Central memory CD4-positive, alpha-beta T cell (primary cell): Measurements from ENCODE around the gene HAND2.

Experiments
- DNase-seq: peaks from one replicate; pipeline ENCODE4 v3.0.0; 2022

HAND2 gene

DNA sequence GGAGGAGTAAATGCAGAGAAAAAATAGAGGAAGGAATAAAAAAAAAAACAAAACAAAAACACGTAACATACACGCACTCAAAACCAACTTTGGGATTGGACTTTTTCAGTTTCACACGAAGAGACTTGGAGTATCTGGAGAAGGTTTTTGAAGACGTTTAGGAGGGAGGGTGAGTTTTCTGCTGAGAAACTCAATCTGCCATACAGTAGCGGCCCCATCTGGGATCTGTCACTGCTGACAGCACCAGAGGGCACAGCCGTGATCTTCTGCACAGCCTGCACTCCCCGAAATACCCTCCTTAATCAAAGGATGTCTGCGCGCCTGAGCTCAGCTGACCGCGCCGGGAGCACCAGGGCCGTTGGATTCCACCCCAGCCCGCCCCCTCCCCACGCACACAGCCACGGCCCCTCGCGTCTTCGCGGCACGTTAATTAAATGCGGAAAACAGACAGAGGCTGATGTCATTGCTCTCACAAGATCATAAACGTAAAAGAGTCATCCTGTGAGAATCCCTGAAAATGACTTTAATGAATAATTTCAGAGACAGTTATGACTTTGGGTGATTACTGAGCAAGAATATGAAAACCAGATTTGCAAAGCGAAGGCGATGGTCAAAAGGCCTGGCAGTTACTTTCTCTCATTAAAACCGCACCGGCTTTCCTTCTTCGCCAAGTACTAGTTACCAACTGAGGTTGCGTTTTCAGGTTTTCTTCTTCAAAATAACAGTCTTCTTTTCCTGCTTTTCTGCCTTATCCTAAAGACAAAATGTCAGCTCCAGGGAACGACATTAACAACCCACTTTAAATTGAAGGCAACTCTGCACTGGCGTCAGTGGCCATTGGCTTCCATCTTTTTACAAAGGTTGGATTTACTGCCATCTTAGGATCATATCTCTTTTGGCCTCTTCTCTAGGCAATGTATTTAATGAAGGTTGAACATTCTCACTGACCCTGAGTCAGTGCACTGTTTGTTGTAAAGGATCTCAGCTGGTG is 10.6 kb downstream of the HAND2 start:
- no peak for DNase-seq

DNA sequence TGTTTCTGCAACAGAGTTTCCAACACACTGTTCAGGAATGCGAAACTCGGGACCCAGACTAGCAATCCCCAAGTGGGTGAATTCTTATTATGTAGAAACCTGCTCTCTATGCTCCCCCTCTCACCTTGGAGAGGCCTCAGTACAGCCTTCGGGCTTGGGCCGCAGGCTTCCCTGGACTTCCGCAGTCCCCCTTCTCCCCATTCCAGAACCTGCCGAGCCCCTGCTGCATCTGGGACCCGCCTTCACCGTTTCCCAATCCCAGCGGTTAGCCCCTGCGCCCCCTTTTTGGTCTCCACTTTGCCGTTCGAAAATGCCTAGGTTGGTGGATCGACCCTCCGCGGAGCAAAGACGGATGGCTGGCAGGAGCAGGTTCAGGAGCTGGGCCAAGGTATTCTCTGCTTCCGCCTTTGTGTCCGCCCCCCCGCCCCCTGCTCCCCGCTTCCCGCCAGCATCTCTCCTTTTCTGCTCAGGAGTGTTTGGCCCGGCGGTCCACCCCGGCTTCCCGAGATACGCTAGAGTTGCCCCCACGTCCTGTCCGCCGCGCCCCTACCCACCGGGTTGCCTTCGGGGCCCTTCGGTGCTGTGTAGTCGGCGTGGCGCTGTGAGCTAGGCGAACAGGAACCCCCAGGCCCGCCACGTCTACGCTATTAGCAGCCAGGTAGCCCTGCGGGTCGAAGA is 11.5 kb downstream of the HAND2 start:
- DNase-seq, result no peak

DNA sequence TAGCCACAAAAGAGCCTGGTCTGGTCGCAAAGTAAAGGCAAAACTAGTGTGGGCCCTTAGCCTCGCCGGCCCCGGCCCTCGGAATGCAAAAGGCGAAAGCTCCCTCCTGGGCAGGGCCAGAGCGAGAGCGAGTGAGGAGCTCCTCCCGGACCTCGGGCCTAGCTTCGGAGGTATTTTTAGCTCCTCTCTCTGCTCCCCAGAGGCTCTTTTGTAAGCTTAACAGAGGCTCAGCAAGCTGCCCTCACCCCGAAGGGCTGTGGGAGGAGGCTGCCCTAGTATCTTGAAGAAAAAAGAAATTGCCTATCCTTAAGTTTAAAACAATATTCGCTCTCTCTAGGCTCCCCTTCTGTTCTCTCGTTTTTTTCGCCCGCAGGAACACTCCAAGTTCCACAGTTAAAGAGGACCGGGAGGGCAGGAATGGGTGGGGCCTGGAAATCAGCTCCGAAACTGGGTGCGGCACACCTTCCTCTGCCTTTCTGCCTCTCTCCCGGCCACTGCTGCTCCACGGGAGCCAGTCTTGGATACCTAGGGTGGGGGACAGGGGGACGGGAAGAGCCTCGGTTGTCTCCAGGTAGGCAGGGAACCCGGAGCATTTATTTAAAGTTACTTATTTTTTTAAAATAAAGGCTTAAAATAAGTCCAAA is 12.1 kb downstream of the HAND2 start:
- no peak for DNase-seq

DNA sequence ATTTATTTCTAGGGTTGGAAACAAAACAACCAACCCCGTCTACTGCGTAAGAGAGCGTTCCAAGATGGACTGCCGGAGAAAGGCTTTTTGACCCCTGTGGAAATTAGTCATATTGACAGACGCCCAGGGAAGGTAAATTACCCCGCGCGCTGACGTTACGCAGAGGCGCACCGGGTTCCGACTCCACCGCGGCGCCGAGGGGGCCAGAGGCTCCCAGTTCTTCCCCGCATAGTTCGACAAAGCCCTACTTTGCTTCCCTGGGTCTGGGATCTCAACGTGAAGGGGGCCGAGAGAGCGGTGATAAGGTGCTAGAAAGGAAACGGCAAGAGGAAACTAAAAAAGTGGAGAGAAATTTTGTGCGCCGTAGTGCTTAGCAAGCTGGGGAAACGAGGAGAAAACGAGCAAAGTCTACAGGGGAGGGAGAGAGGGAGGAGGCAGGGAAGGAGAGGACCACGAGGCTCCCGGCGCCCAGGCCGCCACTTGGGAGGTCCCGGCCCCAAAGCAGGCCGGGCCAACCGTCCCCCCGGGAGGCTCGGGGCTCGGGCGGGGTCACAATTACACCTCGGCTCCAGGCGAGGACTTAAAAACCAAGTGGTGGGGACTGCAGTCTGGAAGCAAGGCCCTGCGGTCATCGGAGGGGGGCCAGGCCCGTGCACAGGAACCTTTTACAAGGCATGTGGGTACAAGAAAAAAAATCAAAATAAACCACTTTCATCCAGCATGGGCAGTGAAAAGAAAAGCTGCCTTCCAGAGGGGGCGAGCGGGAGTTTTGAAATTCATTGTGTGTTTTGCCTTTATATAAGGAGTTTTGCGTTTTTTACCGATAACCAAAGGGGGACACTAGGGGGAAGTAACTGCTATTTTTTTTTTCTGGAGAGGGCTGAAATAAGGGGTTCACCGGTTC is 13.2 kb downstream of the HAND2 start:
- no peak for DNase-seq

DNA sequence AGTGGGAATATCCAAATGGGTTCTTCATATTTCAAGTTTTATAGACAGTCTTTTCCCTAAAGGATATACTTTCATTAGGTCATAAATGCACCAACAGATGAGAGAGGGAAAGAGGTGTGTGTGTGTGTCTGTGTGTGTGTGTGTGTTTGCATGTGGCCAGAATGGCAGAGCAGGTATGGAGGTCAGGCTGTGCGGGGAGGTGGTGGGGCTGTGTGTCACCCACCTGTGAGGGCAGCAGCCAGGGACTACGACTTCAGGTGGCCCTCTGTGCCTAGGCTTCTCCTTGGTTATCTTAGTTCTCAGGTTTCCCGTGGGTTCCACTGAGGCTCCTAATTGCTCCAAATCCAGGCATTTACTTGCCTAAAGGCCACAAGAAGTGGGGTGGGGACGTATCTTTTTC is 14.6 kb downstream of the HAND2 start:
- no peak for DNase-seq

DNA sequence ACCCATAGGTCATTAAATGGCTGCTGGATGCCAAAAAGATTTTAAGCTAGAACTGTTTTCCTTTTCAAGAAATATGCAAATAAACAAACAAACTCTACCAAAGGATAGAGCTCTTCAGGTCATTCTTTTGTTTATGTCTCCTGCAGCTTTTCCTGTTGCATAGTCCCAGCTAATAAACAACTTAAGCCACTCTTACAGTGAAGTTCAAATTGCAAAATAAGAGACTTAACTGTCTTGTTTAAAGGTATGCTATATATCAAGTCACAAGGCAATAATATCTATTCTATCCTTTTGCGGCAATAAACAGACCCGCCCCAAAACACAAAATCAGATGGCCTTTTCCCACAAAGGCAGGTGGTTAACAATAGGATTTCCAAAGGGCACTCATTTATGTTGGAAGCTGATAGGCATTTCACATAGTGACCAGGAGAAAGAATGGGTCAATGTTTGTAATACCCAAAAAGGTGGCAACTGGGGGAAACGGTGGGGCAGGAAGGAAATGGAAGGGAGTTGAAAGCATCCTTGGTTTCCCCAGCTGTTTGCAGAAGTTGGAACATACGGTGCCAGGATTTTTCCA is 15.3 kb downstream of the HAND2 start:
- no peak for DNase-seq

DNA sequence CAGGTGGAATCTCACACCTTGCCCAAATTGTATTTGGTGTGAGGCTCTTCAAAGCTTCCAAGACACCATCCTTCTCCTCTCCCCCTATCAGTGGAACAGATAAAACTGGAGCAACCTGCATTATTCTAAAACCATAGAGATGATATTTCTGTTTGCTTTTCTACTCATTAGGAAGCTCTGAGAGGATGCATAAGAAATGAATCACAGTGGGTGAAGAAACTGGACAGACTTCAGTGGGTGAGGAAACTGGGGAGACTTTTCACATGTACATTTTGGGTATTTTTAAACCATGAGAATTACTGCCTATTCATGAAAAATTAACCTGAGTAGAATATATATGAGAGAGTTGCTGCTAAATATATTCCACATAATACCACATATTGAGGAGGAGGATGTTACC is 16.4 kb downstream of the HAND2 start:
- no peak for DNase-seq

DNA sequence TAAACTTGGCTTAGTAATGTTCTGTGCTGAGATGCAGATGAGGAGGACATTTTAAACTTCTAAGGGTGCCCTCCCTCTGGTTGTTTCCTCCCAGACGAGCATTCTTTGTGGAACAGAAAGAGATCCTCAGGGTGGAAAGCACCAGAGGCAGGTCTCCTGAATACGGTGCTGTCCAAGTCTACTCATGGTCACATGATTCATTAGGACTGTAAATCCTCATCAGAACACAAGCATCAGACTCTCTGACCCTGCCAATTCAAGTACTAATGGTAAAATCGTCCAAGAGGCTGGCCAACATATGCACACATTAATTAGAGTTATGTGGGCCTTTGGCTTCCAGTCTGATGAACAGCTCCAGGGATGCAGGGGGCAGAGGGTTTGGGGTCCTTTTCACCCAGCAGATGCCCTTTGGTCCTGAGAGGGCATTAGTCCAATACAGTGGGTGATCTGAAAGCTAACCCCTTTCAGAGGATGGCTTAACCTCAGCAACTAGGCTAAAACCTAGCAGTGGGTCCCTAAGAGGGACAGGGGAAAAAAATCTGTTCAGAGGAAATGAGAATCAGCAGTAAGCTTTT is 18.2 kb downstream of the HAND2 start:
- no peak for DNase-seq

DNA sequence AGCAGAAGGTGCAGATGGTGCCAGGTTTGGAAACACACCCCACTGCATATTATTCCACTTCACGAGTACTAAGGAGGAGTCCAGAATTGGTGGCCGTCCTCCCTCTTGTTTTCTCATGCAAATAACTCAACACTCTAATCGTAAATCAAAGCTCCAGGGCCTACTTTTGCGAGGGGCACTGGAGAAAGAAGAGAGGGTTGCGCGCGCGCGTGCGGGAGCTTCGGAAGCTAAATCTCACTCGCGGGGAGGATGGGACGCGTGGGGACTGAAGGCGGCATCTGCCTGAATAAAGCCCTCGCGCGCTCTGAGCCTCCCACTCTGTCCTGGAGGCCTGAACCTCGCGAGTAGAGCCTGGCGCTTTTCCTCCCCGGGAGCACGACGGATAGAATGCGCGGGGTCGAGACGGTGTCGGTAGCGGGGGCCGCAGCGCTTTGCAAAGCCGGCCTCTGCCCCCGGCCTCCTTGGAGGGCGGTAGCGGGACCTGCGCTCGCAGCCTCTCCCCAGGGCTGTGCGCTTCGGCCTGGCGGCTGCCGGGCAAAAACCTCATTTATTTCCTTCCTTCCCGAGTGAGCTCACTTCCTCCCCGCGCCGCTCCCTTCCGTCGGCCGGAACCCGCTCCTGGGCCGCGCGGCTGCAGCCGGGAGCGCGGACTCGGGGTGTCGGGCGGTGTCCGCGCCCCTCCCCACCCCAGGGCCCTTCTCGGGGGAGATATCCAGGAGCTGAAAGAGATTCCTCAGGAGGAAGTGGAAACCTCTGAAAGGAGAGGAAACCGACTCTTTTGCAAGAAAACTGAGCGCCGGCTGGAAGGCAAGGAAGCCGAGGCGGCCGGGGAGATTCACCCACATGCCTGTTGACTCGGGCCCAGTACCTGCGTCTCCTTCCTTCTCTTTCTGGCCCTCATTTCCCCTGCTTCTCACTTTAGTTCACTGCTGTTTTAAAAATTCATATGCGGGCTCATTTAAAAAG is 20.7 kb downstream of the HAND2 start:
- no peak for DNase-seq

DNA sequence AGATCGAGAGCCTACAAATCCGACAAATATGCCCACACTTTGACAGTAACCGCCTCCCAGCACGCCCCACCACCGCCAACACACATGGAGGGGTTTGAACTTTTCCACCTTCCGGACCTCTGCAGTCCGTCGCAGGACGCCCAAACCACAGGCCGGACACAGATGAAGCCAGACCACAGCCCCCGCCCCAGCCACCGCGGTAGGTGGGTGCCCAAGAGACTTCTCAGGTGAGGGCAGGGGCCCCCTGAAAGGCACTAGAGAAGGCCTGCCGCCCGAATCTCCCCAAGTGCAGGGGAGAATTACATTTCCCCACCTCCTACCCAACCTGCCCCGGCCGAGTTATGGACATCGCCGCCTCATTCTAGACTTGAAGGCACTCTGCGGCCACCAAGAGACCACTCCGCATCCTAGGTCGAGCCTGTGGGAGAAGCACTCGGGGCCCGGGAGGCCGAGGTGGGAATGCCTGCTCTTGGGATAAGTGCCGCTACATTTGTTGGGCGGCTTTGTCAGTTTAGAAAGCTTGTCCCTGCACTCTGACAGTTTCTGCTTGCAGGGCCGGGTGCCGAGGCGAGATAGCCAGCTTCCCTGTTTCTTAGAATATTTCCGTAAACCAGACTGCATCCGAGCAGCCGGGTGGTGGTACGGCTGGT is 21.5 kb downstream of the HAND2 start:
- no peak for DNase-seq

DNA sequence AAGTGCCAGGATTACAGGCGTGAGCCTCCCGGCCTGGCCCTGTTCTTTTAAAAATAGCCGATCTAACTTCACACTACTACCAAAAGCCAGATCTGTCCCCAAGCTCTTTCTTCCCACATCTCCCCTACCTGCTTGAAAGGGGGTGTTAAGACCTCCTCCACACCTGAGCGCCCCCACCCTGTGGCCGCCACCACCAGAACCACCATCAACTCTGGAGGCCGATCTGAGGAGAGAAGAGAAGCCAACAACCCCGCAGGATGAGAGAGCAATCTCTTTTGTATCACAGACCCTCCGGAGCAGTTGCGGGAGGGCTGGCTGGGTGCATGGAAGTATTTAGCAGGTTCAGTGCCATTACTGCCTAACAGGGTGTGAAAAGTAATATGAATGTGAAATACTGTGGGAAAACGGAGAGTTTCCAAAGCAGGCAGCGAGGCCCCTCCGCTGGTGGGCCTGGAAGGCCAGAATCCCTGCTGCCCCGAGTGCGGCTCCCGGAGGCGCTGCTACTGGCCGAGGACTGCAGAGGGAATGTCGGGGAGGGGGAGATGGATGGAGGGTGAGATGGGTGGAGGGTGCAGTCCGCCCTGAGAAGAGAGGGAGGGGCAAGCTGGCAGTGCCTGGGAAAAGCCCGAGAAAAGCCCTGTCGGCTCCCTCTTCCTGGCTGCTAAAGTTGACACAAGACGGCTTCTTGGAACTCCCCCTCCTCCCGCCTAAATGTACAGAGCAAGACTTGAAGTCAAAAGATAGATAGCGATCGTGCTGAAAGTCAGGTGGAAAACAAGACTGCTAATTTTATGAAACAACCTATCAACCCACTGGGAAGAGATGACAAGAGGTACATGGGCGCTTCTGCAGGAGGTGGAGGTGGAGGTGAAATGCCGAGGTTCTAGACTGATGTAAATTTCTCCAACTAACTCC is 22.3 kb downstream of the HAND2 start:
- DNase-seq, result no peak

DNA sequence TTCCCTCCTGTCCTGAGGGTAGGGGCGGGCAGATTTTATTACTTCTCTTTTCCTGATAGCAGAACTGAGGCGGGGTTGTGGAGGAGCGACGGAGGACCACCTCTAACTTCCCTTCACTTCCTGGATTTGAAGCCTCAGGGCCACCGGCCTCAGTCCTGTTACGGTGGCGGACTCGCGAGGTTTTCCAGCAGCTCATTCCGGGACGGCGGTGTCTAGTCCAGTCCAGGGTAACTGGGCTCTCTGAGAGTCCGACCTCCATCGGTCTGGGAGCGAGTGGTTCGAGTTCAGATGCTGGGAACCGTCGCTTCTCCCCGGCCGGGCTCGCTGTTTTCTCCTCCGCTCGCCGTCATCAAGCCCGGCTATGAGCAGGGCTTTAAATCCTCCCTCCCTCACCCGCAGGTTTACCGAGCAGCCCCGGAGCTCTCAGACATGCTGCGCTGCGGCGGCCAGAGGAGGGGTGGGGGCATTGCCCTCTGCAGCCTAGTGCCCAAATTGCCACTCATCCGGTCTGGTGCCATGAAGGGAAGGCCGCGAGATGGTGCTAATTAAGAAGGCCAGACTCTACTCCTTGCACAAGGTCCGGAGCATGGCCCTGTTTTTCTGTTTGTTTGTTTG is 23.3 kb downstream of the HAND2 start:
- no peak for DNase-seq

DNA sequence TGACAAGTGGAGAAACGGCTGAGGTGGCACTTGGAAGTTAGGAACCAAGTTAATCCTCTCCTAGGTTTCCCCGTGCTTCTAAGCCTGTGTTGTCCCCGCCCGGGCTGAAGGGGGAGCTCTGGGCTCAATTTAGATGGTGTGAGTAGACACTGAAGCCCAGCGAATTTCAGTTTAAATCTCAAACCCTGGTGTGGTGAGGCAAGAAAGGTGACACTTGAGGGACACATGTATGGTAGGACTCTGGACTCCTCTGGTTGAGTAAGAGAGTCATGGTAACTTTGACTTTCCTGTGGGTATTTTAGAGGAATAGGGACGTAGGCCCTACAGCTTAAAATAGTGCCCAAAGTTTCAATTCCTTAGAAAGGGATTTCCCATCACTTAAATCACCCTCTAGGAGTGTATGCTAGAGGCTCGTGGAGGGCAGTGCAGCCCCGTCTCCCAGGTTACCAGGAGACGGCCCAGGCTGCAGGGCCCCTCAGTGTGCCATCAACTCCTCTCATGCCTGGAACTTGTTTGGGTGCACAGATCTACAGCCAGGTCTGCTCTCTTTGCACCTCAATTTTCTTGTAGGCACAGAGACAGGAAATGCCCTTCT is 24.0 kb downstream of the HAND2 start:
- DNase-seq, result peak; percentile 35

DNA sequence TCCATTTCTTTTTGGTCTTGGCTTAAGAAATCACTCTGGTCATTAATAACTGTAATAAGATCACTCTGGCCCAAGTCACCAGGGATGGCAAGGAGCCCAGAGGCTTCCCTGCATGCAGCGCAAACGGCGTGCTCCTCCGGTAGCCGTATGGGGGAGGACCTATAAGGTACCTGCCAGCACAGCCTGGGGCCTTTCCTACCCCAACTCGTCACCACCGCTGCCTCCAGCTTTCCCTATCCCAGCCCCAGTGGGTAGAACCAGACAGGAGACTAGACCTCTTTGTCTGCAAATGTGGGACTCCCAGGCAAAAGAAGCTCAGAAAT is 25.9 kb downstream of the HAND2 start:
- DNase-seq, result no peak

DNA sequence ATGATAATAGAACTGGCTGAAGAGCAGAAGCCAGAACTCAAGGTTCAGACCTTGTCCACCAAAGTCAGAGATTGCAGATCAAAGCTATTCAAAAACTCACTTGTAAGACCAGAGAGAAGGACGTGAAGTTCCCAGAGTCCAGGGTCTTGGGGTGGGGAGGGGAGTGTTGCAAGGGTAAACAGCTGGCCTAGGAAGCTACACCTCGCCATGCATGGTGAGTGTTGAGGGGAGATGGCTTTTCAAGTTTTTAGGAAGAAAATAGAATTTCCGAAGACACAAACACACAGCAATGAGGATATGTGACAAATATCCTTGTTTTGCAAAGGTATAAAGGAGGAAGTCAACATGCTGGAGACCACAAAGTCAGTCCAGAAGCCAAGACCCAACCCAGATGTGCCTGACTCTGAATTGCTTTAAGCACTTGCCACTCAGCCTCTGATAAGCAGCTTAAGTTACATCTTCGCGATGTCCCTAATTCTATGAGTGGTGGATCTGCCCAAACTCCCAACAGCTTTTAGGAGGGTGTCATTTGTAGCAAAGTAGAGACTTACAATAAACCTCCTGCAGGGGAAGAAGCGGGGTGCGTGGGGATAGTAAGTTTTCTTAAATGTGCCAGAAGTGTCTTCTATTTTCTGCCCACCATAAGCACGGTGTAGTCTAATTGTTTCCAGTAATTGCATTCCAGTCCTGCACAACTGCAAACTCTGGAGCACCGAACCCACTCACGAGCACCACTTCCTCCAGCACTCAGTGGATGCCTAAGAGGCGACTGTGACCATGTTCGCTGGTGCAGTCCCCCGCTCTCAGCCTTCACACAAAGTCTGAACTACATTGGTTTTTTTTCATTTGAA is 26.5 kb downstream of the HAND2 start:
- DNase-seq, result no peak

DNA sequence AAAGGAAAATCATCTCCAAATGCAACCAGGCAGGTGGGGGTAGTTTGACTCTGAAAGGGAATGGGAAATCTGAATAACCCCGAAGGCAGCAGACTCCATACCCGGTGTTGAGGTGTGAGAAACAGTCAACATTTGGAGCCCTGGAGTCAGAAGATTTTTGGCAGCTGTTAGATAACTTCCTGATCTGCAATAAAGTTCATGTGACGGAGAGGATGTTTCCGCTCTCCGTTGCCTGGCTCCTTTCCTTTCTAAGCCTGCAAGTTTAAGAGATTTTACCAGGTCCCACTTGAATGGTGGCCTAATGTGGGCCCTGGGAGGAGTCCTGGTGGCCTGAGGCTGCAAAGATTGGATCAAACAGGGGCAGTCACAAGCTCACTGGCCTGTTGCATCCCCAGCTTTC is 27.7 kb downstream of the HAND2 start:
- no peak for DNase-seq

DNA sequence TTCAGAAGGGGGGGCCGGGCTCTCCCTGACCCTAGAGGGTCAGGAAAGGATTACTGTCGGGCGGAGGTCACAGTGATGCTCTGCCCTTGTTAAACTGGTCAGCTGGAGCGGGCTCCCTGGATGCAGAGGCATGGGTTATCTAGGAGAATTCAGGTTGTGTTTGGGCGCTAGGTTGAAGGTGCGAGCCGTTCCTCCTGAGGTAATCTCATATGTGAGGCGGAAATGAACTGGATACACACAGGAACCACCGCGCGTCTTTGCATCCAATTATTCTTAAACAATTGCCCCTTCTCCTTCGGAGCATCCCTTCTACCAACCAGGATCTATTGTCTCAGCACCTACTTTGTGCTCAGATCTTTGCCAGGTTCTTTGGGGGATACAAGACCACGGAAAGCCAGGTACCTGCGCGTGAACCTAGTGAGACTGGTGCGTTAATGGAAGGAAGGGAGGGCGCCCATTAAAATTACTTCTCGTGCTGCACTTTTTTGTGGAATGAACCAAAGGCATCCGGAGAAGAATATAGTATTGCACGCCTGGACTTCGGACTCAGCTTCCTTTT is 28.4 kb downstream of the HAND2 start:
- DNase-seq, result no peak
